GM12872 (cell line): ENCODE results near the gene A4GALT.

ENCODE experiments used
- TF ChIP-seq, protein P1 (sequence below): IDR thresholded peaks from 3 replicates; pipeline ENCODE4 v1.5.1; 2011; ENCODE audit warnings: low read depth, mild to moderate bottlenecking, low read length, moderate library complexity; ENCODE audit not compliant: insufficient read depth

A4GALT gene

DNA sequence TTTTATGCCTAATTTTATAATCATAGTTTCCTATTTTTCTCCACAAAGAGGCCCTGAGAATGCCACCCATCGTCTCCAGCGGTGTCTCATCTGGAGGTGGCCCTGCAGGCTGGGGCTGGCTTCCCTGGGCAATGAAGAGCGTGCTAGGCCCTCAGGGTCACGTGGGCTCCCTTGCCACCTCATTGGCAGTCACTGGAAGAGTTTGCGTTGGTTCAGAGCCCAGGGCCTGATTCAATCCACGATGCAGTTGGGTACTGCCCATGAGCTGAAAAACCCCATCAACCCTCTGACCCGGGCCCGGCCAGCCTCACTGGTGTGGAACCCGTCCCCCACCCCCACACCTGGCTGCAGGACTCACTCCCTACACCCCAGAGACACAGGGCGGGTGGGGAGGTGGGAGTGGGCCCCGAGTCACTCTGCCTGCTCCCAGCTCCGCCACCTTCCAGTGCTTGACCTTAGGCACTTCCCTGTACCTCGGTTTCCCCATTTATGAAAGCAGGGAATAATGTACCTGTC, 43.4 kb upstream of the A4GALT start:
- TF ChIP-seq, protein P1, sequence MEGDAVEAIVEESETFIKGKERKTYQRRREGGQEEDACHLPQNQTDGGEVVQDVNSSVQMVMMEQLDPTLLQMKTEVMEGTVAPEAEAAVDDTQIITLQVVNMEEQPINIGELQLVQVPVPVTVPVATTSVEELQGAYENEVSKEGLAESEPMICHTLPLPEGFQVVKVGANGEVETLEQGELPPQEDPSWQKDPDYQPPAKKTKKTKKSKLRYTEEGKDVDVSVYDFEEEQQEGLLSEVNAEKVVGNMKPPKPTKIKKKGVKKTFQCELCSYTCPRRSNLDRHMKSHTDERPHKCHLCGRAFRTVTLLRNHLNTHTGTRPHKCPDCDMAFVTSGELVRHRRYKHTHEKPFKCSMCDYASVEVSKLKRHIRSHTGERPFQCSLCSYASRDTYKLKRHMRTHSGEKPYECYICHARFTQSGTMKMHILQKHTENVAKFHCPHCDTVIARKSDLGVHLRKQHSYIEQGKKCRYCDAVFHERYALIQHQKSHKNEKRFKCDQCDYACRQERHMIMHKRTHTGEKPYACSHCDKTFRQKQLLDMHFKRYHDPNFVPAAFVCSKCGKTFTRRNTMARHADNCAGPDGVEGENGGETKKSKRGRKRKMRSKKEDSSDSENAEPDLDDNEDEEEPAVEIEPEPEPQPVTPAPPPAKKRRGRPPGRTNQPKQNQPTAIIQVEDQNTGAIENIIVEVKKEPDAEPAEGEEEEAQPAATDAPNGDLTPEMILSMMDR: no peak

- TF ChIP-seq, protein P1: no peak
Measured at GRCh38 chr22:42760806-42761565, 40.3 kb upstream of the A4GALT start.

DNA sequence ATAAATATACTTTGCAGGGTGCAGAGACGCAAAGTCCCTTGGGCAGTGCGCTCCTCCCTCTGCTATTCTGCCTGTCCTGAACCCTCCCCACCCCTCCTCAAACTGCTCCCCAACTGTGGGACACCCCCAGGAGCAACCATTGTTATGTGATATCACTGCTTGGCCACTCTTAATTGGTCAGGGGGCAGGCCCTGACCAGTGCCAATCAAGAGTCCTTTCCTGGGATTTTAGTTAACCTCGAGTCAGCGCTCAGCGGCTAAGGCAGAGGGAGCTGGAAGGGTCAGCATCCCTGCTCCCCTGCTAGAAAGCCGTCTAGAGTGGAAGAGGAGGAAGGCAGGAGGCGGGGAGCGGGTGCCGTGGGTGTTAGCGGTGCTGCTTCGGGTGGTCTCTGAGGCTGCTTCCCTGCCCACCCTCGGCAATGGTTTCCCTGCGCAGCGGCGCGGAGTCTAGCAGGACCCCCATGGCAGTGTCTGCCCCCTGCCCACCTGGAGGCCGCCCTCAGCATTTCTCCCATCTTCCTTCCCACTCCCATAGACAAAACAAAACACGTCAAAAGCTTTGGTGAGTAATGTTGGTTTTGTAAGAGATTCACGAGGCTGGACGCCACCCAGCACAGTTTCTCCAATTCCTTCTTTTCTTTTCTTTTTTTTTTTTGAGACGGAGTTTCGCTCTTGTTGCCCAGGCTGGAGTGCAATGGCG, 38.4 kb upstream of the A4GALT start:
- TF ChIP-seq, protein P1: no peak

GRCh38 chr22:42754658-42755057, 34.0 kb upstream of the A4GALT start:
- TF ChIP-seq, protein P1: no peak

GRCh38 chr22:42752912-42753311, 32.2 kb upstream of the A4GALT start:
- TF ChIP-seq, protein P1: no peak

- TF ChIP-seq, protein P1: no peak
Measured at GRCh38 chr22:42752230-42752746, 31.6 kb upstream of the A4GALT start.
